SK-N-SH (cell line): ENCODE measurements around the gene SNX22. TPM values are rescaled to one million over a fixed set of nuclear protein-coding genes. Genes with fewer than 3 reads are reported as not detected.

Experiments used
- CTCF ChIA-PET: fragments of 300-600, 350-600 bp; formaldehyde crosslinking; extraction: SDS; loops from one replicate; lab custom pipeline; 2021; lab: Yijun Ruan, JAX
- POLR2A ChIA-PET: fragments of 350-600 bp; sonication (Branson Sonifier 250); formaldehyde crosslinking; extraction: SDS; loops from one replicate; lab custom pipeline; 2020; ENCODE audit warnings: antibody characterized with exemption, inconsistent platforms; lab: Yijun Ruan, JAX
- DNase-seq: peaks from one replicate; pipeline ENCODE4 v3.0.0; 2012
- H2AFZ ChIP-seq: fragments of 200-600 bp; sonication (generic); 2 replicates; pipeline ENCODE4 v1.8.1; 2016; ENCODE audit warnings: antibody characterized with exemption, mild to moderate bottlenecking, low read depth
- H3F3A ChIP-seq: fragments of 200-600 bp; sonication (generic); replicated peaks from 2 replicates; pipeline ENCODE3; 2016; ENCODE audit warnings: antibody characterized with exemption, mild to moderate bottlenecking; ENCODE audit not compliant: insufficient read depth
- H3K27ac ChIP-seq, 2 experiments: fragments of 200-500 bp in 1 of 2; fragments of 200-600 bp in 1 of 2; sonication (Bioruptor generic) in 1 of 2; sonication (generic), shearing (Covaris generic) in 1 of 2; 2 replicates each; pipeline versions ENCODE4 v1.5.1 to v1.6.1; 2014 to 2016; ENCODE audit warnings: low read depth in 2 of 2, inconsistent platforms in 1 of 2, low read length in 1 of 2, mild to moderate bottlenecking in 1 of 2, mixed read lengths in 1 of 2
- H3K27me3 ChIP-seq: fragments of 200-600 bp; sonication (generic), shearing (Covaris generic); 2 replicates; pipeline ENCODE4 v1.6.1; 2016; ENCODE audit warnings: mixed run types; ENCODE audit not compliant: insufficient read depth
- H3K36me3 ChIP-seq, 2 experiments: fragments of 200-500 bp in 1 of 2; fragments of 200-600 bp in 1 of 2; sonication (Bioruptor generic) in 1 of 2; sonication (generic) in 1 of 2; replicated peaks in 1 of 2; 2 replicates each; pipeline versions ENCODE3 to v1.5.1; 2014 to 2016; ENCODE audit warnings: low read length in 1 of 2, mild to moderate bottlenecking in 1 of 2; ENCODE audit not compliant: insufficient read depth in 2 of 2, control insufficient read depth in 1 of 2
- H3K4me1 ChIP-seq, 2 experiments: fragments of 200-500 bp in 1 of 2; fragments of 200-600 bp in 1 of 2; sonication (Bioruptor generic) in 1 of 2; sonication (generic), shearing (Covaris generic) in 1 of 2; 2 replicates each; pipeline versions ENCODE4 v1.5.1 to v1.6.1; 2014 to 2016; ENCODE audit warnings: low read depth in 1 of 2, low read length in 1 of 2, mixed run types in 1 of 2; ENCODE audit not compliant: insufficient read depth in 2 of 2, control insufficient read depth in 1 of 2
- H3K4me2 ChIP-seq: fragments of 200-600 bp; sonication (generic), shearing (Covaris generic); 2 replicates; pipeline ENCODE4 v1.6.1; 2017; ENCODE audit warnings: mixed run types
- H3K4me3 ChIP-seq, 2 experiments: fragments of 200-500 bp in 1 of 2; fragments of 200-600 bp in 1 of 2; sonication (Bioruptor generic) in 1 of 2; sonication (generic), shearing (Covaris generic) in 1 of 2; 2 replicates each; pipeline versions ENCODE4 v1.5.1 to v1.8.1; 2014 to 2016; ENCODE audit warnings: low read depth in 2 of 2, inconsistent platforms in 1 of 2, low read length in 1 of 2, mild to moderate bottlenecking in 1 of 2, mixed read lengths in 1 of 2, moderate library complexity in 1 of 2
- H3K79me2 ChIP-seq: fragments of 200-600 bp; sonication (generic); 2 replicates; pipeline ENCODE4 v1.8.1; 2017; ENCODE audit warnings: mild to moderate bottlenecking; ENCODE audit not compliant: insufficient read depth
- H3K9ac ChIP-seq: fragments of 200-600 bp; sonication (generic); 2 replicates; pipeline ENCODE4 v1.6.1; 2017; ENCODE audit warnings: mixed run types
- H3K9me2 ChIP-seq: fragments of 200-600 bp; sonication (generic); 2 replicates; pipeline ENCODE4 v1.6.1; 2017; ENCODE audit warnings: mixed run types
- H3K9me3 ChIP-seq: fragments of 200-600 bp; sonication (generic); 2 replicates; pipeline ENCODE4 v1.6.1; 2017; ENCODE audit warnings: mixed run types, mild to moderate bottlenecking, moderate library complexity
- H4K20me1 ChIP-seq: fragments of 200-600 bp; sonication (generic); 2 replicates; pipeline ENCODE4 v1.6.1; 2017; ENCODE audit warnings: mild to moderate bottlenecking, mixed run types; ENCODE audit not compliant: insufficient read depth
- CHD2 ChIP-seq: fragments of 150-350 bp; IDR thresholded peaks from 2 replicates; pipeline ENCODE4 v1.6.1; 2018; ENCODE audit warnings: low read length; ENCODE audit not compliant: partially characterized antibody
- EP300 ChIP-seq, 2 experiments: IDR thresholded peaks; 2 replicates each; pipeline versions ENCODE4 v1.4.0 to v1.6.1; 2012; ENCODE audit warnings: borderline replicate concordance in 1 of 2, low read depth in 1 of 2, low read length in 1 of 2
- EZH2phosphoT487 ChIP-seq: fragments of 200-600 bp; sonication (generic); IDR thresholded peaks from 2 replicates; pipeline ENCODE4 v1.6.1; 2017; ENCODE audit warnings: low read depth, mixed run types, mild to moderate bottlenecking, antibody characterized with exemption, moderate library complexity, borderline replicate concordance
- GABPA ChIP-seq: IDR thresholded peaks from 2 replicates; pipeline ENCODE4 v1.4.0; 2012; ENCODE audit warnings: low read depth, mild to moderate bottlenecking
- GATA2 ChIP-seq: sonication (generic); formaldehyde crosslinking; IDR thresholded peaks from 2 replicates; pipeline ENCODE4 v1.5.0; 2020; ENCODE audit warnings: mild to moderate bottlenecking, missing genetic modification reagents
- IRF3 ChIP-seq: fragments of 150-350 bp; IDR thresholded peaks from 2 replicates; pipeline ENCODE4 v1.6.1; 2016; ENCODE audit warnings: mild to moderate bottlenecking, low read depth, low read length
- JUND ChIP-seq: IDR thresholded peaks from 2 replicates; pipeline ENCODE4 v1.4.0; 2012
- MAX ChIP-seq: IDR thresholded peaks from 2 replicates; pipeline ENCODE4 v1.4.0; 2012; ENCODE audit warnings: low read depth
- MEF2A ChIP-seq: IDR thresholded peaks from 2 replicates; pipeline ENCODE4 v1.4.0; 2012; ENCODE audit warnings: low read depth, borderline replicate concordance
- MXI1 ChIP-seq: IDR thresholded peaks from 2 replicates; pipeline ENCODE4 v1.6.1; 2012; ENCODE audit warnings: mild to moderate bottlenecking, low read depth, low read length, improper control_type of control experiment
- NFIC ChIP-seq: IDR thresholded peaks from 2 replicates; pipeline ENCODE4 v1.4.0; 2012; ENCODE audit warnings: borderline replicate concordance
- NRF1 ChIP-seq: IDR thresholded peaks from 2 replicates; pipeline ENCODE4 v1.6.1; 2012; ENCODE audit warnings: low read depth, mild to moderate bottlenecking, low read length
- PBX3 ChIP-seq: IDR thresholded peaks from 2 replicates; pipeline ENCODE4; 2012
- RAD21 ChIP-seq: IDR thresholded peaks from 2 replicates; pipeline ENCODE4 v1.6.1; 2012; ENCODE audit warnings: mild to moderate bottlenecking, low read length
- RCOR1 ChIP-seq: fragments of 150-350 bp; IDR thresholded peaks from 2 replicates; pipeline ENCODE4 v1.6.1; 2017; ENCODE audit warnings: antibody characterized with exemption, low read length
- REST ChIP-seq: IDR thresholded peaks from 2 replicates; pipeline ENCODE4 v1.6.1; 2012; ENCODE audit warnings: mild to moderate bottlenecking, low read depth, low read length, moderate library complexity
- RFX5 ChIP-seq: IDR thresholded peaks from 2 replicates; pipeline ENCODE4 v1.6.1; 2012; ENCODE audit warnings: mild to moderate bottlenecking, improper control_type of control experiment, low read length
- SMC3 ChIP-seq: IDR thresholded peaks from 2 replicates; pipeline ENCODE4 v1.6.1; 2012; ENCODE audit warnings: low read depth, low read length, improper control_type of control experiment
- TAF1 ChIP-seq: IDR thresholded peaks from 2 replicates; pipeline ENCODE4 v1.6.1; 2012; ENCODE audit warnings: low read depth, mild to moderate bottlenecking, low read length, moderate library complexity, borderline replicate concordance
- TCF12 ChIP-seq: IDR thresholded peaks from 2 replicates; pipeline ENCODE4 v1.4.0; 2012
- USF1 ChIP-seq: IDR thresholded peaks from 2 replicates; pipeline ENCODE4 v1.4.0; 2012; ENCODE audit warnings: low read depth, borderline replicate concordance
- USF2 ChIP-seq: fragments of 150-350 bp; IDR thresholded peaks from 2 replicates; pipeline ENCODE4 v1.6.1; 2017; ENCODE audit warnings: antibody characterized with exemption, low read length, low read depth, borderline replicate concordance
- YY1 ChIP-seq: IDR thresholded peaks from 2 replicates; pipeline ENCODE4 v1.4.0; 2012; ENCODE audit warnings: low read depth, mild to moderate bottlenecking
- WGBS: methylation state at CpG from one replicate; pipeline ENCODE4 v1.1.6; 2017; ENCODE audit warnings: low lambda C conversion rate; 5-methylcytosine and 5-hydroxymethylcytosine counted together
- polyA plus RNA-seq, 3 experiments: library from polyadenylated mRNA; depleted of rRNA; stranded (reverse); fragments of >200 nt; gene quantifications; 2 replicates each; pipeline ENCODE4 v1.2.3, GENCODE V29; 2012

Gene SNX22
- polyA plus RNA-seq, 1 of the 3 experiments (the other 2 are of a cell fraction), result 0.94 TPM

- POLR2A ChIA-PET, result interaction anchor here (1.3 to 1.8 kb wide), 5 partner anchors 13 to 54 kb away, joined by 3 to 9 read pairs (median 5); partner anchors contain the start of genes CIAO2A, PPIB and SNX1
- CTCF ChIA-PET, result interaction anchor here (0.9 to 1.8 kb wide), 7 partner anchors 8 to 80 kb away, joined by 3 to 6 read pairs (median 4); partner anchors contain the start of genes PPIB and SNX1
- H3K27ac ChIP-seq, result peak overlapping the region in 1 of 2 experiments; percentile 89; a peak in 2 of 4 replicates
- TF ChIP-seq MEF2A (no peak), RCOR1 (peak; percentile 77), TCF12 (no peak), SMC3 (no peak; the same call in 1 of the 2 replicates), NFIC (0 out of 2 replicates have a peak, but pooled peaks have one; percentile 30), USF1 (no peak), EP300 (IDR thresholded peaks at IDR 0.05; ENCODE audit: borderline replicate concordance in 1 of 2, low read depth in 1 of 2, low read length in 1 of 2) (peak in 1 of 2 experiments; percentile 69; a peak in 2 of 4 replicates), USF2 (no peak), JUND (no peak), IRF3 (no peak), NRF1 (no peak), CHD2 (peak; percentile 90), RAD21 (peak; percentile 8; the same call in 1 of the 2 replicates), TAF1 (no peak), MAX (no peak), REST (no peak), PBX3 (no peak), YY1 (no peak), RFX5 (no peak), GATA2 (CRISPR knock-in tag) (peak; percentile 99), EZH2phosphoT487 (no peak), GABPA (no peak), MXI1 (peak; percentile 43; the same call in 1 of the 2 replicates)
Measured at GRCh38 chr15:64146885-64147681, 4.4 kb upstream of the SNX22 start.

More at GRCh38 chr15:64146885-64147681, 4.4 kb upstream of the SNX22 start:
- WGBS, result 60% methylated on average over 11 of the region's 26 CpGs
- H3K27me3 ChIP-seq, result no peaks in the 10 kb centered on the region
- peak; percentile 94 for DNase-seq
- no peaks in the 10 kb centered on the region for H3K9me2 ChIP-seq
- no peak overlapping the region; a peak in 2 of 4 replicates for H3K4me3 ChIP-seq
- peaks cover 0 to 25% of the 10 kb centered on the region in 2 experiments for H3K36me3 ChIP-seq
- no peak overlapping the region for H3K9ac ChIP-seq
- H3K4me1 ChIP-seq, result peaks cover 0 to 36% of the 10 kb centered on the region in 2 experiments; a peak in 2 of 4 replicates
- no peaks in the 10 kb centered on the region for H3K9me3 ChIP-seq
- H4K20me1 ChIP-seq, result no peaks in the 10 kb centered on the region
- no peak overlapping the region for H2AFZ ChIP-seq
- H3K79me2 ChIP-seq, result no peaks in the 10 kb centered on the region
- no peak overlapping the region for H3K4me2 ChIP-seq
- peaks cover 11% of the 10 kb centered on the region for H3F3A ChIP-seq
